GM19099 (cell line): ENCODE results near the gene GDNF.

Experiments used
- POLR2A ChIP-seq: IDR thresholded peaks from 3 replicates; pipeline ENCODE4 v1.6.1; 2011; ENCODE audit warnings: low read depth; ENCODE audit not compliant: insufficient read length; ENCODE audit errors: extremely low read depth

The GDNF gene

GRCh38 chr5:37835380-37835973 lies 4.4 kb downstream of the GDNF start:
- no peak for TF ChIP-seq POLR2A

GRCh38 chr5:37834542-37835379 lies 5.1 kb downstream of the GDNF start:
- TF ChIP-seq POLR2A = no peak

- no peak for TF ChIP-seq POLR2A
These were observed 5.9 kb downstream of the GDNF start for GRCh38 chr5:37833990-37834389.

- TF ChIP-seq POLR2A = no peak
These were observed 7.9 kb downstream of the GDNF start for GRCh38 chr5:37831821-37832534.

GRCh38 chr5:37830348-37830747 lies 9.5 kb downstream of the GDNF start:
- no peak for TF ChIP-seq POLR2A

GRCh38 chr5:37825334-37825915 lies 14.4 kb downstream of the GDNF start:
- no peak for TF ChIP-seq POLR2A

GRCh38 chr5:37823433-37824152 lies 16.2 kb downstream of the GDNF start:
- TF ChIP-seq POLR2A = no peak

GRCh38 chr5:37816883-37817282 lies 23.0 kb downstream of the GDNF start:
- no peak for TF ChIP-seq POLR2A

GRCh38 chr5:37816331-37816730 lies 23.5 kb downstream of the GDNF start:
- no peak for TF ChIP-seq POLR2A

GRCh38 chr5:37815913-37816312 lies 23.9 kb downstream of the GDNF start:
- no peak for TF ChIP-seq POLR2A

GRCh38 chr5:37814699-37815098 lies 25.1 kb downstream of the GDNF start:
- TF ChIP-seq POLR2A = no peak

- no peak for TF ChIP-seq POLR2A
These were observed 27.5 kb downstream of the GDNF start for GRCh38 chr5:37812365-37812764.

GRCh38 chr5:37811866-37812265 lies 28.0 kb downstream of the GDNF start:
- TF ChIP-seq POLR2A = no peak

GRCh38 chr5:37810311-37810710 lies 29.5 kb downstream of the GDNF start:
- TF ChIP-seq POLR2A = no peak

- TF ChIP-seq POLR2A = no peak
These were observed 30.9 kb downstream of the GDNF start for GRCh38 chr5:37808945-37809344.
